ENCODE data around the gene BPIFB3. TPM values are rescaled to one million over a fixed set of nuclear protein-coding genes. Genes with fewer than 3 reads are reported as not detected.
"Not testable (repeated sequence)": the region's sequence is repeated elsewhere in the genome, so short reads cannot be mapped to it uniquely, and the experiment has no call there.

Gene BPIFB3
- total RNA-seq, 4 donors from 2014 or later, result not detected

- H3K4me3 ChIP-seq, result no peak overlapping the region
- no peaks in the 10 kb centered on the region for H3K9me3 ChIP-seq
- no peaks in the 10 kb centered on the region for H3K27me3 ChIP-seq
- no peaks in the 10 kb centered on the region for H3K4me1 ChIP-seq
- H3K27ac ChIP-seq, result no peak overlapping the region
- no peaks in the 10 kb centered on the region for H3K36me3 ChIP-seq
- no peak for TF ChIP-seq POLR2A (IDR thresholded peaks at IDR 0.05)
- TF ChIP-seq, protein P1, sequence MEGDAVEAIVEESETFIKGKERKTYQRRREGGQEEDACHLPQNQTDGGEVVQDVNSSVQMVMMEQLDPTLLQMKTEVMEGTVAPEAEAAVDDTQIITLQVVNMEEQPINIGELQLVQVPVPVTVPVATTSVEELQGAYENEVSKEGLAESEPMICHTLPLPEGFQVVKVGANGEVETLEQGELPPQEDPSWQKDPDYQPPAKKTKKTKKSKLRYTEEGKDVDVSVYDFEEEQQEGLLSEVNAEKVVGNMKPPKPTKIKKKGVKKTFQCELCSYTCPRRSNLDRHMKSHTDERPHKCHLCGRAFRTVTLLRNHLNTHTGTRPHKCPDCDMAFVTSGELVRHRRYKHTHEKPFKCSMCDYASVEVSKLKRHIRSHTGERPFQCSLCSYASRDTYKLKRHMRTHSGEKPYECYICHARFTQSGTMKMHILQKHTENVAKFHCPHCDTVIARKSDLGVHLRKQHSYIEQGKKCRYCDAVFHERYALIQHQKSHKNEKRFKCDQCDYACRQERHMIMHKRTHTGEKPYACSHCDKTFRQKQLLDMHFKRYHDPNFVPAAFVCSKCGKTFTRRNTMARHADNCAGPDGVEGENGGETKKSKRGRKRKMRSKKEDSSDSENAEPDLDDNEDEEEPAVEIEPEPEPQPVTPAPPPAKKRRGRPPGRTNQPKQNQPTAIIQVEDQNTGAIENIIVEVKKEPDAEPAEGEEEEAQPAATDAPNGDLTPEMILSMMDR (IDR thresholded peaks at IDR 0.05), result no peak
- DNase-seq, result no peak
Measured at GRCh38 chr20:33099843-33100538, 46.3 kb downstream of the BPIFB3 start.

DNA sequence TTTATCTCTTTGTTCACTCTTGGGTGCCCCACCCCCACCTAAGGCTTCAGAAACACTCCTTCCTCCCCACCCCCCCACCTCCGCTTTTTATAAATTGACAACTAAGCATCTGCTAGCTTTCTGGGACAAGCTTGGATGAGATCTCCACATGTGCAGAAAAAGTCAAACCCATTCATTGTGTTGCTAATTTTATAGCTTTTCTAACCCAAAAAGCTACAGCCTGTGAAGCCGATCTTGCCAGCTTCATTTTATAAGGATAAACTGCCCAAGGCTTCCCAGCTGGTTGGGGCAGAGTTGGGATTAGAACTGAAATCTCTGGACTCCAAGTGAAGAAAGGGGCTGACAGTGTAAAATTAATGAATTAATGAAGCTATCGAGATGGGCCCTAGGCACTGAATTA lies 49.9 kb downstream of the BPIFB3 start:
- TF ChIP-seq, protein P1 (IDR thresholded peaks at IDR 0.05), result no peak
- TF ChIP-seq POLR2A (IDR thresholded peaks at IDR 0.05), result no peak
- no peak overlapping the region for H3K4me3 ChIP-seq
- no peaks in the 10 kb centered on the region for H3K4me1 ChIP-seq
- no peaks in the 10 kb centered on the region for H3K9me3 ChIP-seq
- DNase-seq, result no peak
- no peak overlapping the region for H3K27ac ChIP-seq
- H3K27me3 ChIP-seq, result no peaks in the 10 kb centered on the region
- no peaks in the 10 kb centered on the region for H3K36me3 ChIP-seq

- TF ChIP-seq, protein P1 (IDR thresholded peaks at IDR 0.05), result no peak
- no peak for TF ChIP-seq POLR2A (IDR thresholded peaks at IDR 0.05)
- Histone ChIP-seq H3K4me1 (no peaks in the 10 kb centered on the region), H3K27me3 (no peaks in the 10 kb centered on the region), H3K9me3 (no peaks in the 10 kb centered on the region), H3K4me3 (no peak overlapping the region), H3K27ac (no peak overlapping the region), H3K36me3 (no peaks in the 10 kb centered on the region)
- DNase-seq, result no peak
Measured at GRCh38 chr20:33104336-33104735, 50.6 kb downstream of the BPIFB3 start.

- no peaks in the 10 kb centered on the region for H3K4me1 ChIP-seq
- no peak for DNase-seq
- TF ChIP-seq POLR2A (IDR thresholded peaks at IDR 0.05), result no peak
- TF ChIP-seq, protein P1 (IDR thresholded peaks at IDR 0.05), result no peak
- H3K36me3 ChIP-seq, result no peaks in the 10 kb centered on the region
- H3K27ac ChIP-seq, result no peak overlapping the region
- H3K4me3 ChIP-seq, result no peak overlapping the region
- H3K27me3 ChIP-seq, result no peaks in the 10 kb centered on the region
- H3K9me3 ChIP-seq, result no peaks in the 10 kb centered on the region
Measured at GRCh38 chr20:33105316-33105924, 51.7 kb downstream of the BPIFB3 start.

GRCh38 chr20:33106058-33106620 lies 52.4 kb downstream of the BPIFB3 start:
- DNase-seq, H3K4me3 ChIP-seq, H3K9me3 ChIP-seq, H3K27me3 ChIP-seq, H3K27ac ChIP-seq, H3K4me1 ChIP-seq, H3K36me3 ChIP-seq: not testable (repeated sequence)

GRCh38 chr20:33108661-33109060 lies 55.0 kb downstream of the BPIFB3 start:
- no peaks in the 10 kb centered on the region for H3K4me1 ChIP-seq
- H3K27ac ChIP-seq, result no peak overlapping the region
- no peaks in the 10 kb centered on the region for H3K36me3 ChIP-seq
- DNase-seq, result no peak
- H3K4me3 ChIP-seq, result no peak overlapping the region
- TF ChIP-seq, protein P1 (IDR thresholded peaks at IDR 0.05), result no peak
- no peak for TF ChIP-seq POLR2A (IDR thresholded peaks at IDR 0.05)
- no peaks in the 10 kb centered on the region for H3K9me3 ChIP-seq
- H3K27me3 ChIP-seq, result no peaks in the 10 kb centered on the region

All from Peyer's patch (tissue), 4 donors.